Cardiac muscle cell (in vitro differentiated cells and primary cell): Measurements from ENCODE around the gene RHEBL1. TPM values are rescaled to one million over a fixed set of nuclear protein-coding genes. Genes with fewer than 3 reads are reported as not detected.

Source experiments
- DNase-seq, 2 donors: peaks; one replicate each; pipeline versions ENCODE4 v3.0.0 to v3.0.0-alpha.2; 2010 to 2017; ENCODE audit warnings: low read depth in 1 of 2, low spot score in 1 of 2
- H3K27ac ChIP-seq: fragments of 200-600 bp; sonication (generic); 2 replicates; pipeline ENCODE4 v1.5.1; 2016
- H3K27me3 ChIP-seq: fragments of 200-600 bp; sonication (generic); 2 replicates; pipeline ENCODE4 v1.6.0; 2016; ENCODE audit warnings: control low read depth
- H3K36me3 ChIP-seq: fragments of 200-600 bp; sonication (generic); 2 replicates; pipeline ENCODE4 v1.5.1; 2016; ENCODE audit warnings: control low read depth
- H3K4me1 ChIP-seq: fragments of 200-600 bp; sonication (generic); 2 replicates; pipeline ENCODE4 v1.8.1; 2017; ENCODE audit warnings: low read depth, mild to moderate bottlenecking, mixed run types
- H3K4me3 ChIP-seq: fragments of 200-600 bp; sonication (generic); 2 replicates; pipeline ENCODE4 v1.5.1; 2016; ENCODE audit warnings: mild to moderate bottlenecking
- H3K9me3 ChIP-seq: fragments of 200-600 bp; sonication (generic); 2 replicates; pipeline ENCODE4 v1.5.1; 2017; ENCODE audit warnings: low read depth, mild to moderate bottlenecking, control low read depth
- polyA plus RNA-seq: library from polyadenylated mRNA; unstranded; fragments of >200 nt; fragmentation: Nextera tagmentation; extraction: Ambion mirVana; gene quantifications from 2 replicates; pipeline ENCODE4 v1.2.1, GENCODE V29; 2016
- total RNA-seq: library from RNA; depleted of rRNA; stranded (reverse); fragments of >200 nt; gene quantifications from 2 replicates; pipeline ENCODE4 v1.2.3, GENCODE V29; 2016
- TF ChIP-seq, protein P1 (sequence below): IDR thresholded peaks from 2 replicates; pipeline ENCODE4 v1.5.1; 2012; ENCODE audit warnings: low read depth, mild to moderate bottlenecking, low read length

Gene RHEBL1
- total and polyA plus RNA-seq, 2 experiments from 2014 or later: 0.42 to 1.0 TPM

DNA sequence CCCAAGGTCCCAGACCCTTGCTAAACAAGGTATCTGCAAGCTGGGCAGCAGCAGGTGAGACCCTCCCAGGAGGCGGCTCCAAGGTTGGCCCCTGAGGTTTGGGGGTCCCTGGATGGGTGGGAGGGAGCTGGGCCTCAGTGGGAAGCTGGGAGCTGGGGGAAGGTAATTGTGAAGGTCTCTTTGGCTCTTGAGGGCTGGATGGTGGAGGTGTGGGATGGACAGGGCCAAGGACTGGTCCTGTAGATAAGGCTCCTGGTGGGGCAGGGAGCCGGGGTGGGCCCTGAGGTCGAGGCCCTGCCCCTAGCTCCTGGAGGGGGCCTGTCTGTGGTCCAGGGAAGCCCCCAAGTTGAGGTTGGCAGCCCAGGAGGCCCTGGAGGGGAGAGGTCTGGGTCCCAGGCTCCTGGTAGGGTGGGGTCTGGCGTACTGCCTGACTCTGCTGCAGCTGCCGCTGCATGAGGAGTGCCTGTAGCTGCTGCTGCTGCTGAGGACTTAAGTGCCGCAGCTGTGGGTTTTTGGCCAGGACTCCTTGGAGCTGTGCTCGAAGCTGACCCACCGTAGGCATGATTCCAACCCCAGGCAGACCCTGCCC is 38.1 kb downstream of the RHEBL1 start:
- TF ChIP-seq, protein P1, sequence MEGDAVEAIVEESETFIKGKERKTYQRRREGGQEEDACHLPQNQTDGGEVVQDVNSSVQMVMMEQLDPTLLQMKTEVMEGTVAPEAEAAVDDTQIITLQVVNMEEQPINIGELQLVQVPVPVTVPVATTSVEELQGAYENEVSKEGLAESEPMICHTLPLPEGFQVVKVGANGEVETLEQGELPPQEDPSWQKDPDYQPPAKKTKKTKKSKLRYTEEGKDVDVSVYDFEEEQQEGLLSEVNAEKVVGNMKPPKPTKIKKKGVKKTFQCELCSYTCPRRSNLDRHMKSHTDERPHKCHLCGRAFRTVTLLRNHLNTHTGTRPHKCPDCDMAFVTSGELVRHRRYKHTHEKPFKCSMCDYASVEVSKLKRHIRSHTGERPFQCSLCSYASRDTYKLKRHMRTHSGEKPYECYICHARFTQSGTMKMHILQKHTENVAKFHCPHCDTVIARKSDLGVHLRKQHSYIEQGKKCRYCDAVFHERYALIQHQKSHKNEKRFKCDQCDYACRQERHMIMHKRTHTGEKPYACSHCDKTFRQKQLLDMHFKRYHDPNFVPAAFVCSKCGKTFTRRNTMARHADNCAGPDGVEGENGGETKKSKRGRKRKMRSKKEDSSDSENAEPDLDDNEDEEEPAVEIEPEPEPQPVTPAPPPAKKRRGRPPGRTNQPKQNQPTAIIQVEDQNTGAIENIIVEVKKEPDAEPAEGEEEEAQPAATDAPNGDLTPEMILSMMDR: no peak
- H3K27me3 ChIP-seq: no peaks in the 10 kb centered on the region
- DNase-seq: no peak
- no peaks in the 10 kb centered on the region for H3K4me1 ChIP-seq
- H3K9me3 ChIP-seq: no peaks in the 10 kb centered on the region
- peaks cover 65% of the 10 kb centered on the region for H3K36me3 ChIP-seq
- no peak overlapping the region for H3K27ac ChIP-seq
- H3K4me3 ChIP-seq: no peak overlapping the region

DNA sequence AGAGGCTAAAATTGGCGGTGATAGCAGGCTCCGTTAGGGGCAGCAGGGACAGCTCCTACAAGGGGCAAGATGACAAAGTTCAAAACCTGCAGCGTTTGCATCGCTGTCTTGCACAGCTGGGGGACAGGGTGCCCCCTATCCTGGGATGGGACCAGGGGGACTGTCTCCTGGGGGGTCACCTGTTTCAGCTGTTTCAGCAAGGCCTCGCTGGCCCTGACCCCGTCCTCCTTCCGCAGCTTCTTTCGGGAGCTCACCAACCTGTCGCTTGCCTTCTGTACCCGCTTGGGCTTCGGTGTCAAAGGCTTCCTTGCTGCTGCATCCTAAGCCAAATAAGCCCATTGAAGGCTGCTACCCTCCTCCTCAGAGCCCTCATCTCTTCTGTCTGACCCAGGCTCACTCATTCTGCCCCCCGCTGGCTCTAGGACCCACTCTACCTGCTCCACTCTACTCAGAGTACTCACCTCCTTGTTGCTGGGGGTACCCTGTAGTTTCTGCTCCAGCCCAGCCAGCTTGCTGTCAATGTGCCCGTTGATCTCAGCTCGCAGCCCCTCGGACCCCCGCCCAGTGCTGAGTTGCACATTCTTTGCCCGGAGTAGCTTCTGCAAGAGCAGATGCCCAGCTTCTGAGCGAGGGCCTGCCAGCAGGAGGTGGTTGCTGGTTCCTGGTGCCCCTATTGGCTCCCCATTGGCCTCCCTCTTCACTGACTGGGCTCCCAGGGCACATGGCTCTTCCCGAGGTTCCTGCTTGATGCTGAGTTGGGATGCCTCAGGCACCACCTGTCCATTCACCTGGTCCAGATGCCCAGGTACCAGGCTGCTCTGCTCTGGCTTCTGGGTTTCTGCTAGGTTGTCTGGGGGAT is 38.8 kb downstream of the RHEBL1 start:
- TF ChIP-seq, protein P1: no peak
- no peak for DNase-seq
- H3K27ac ChIP-seq: no peak overlapping the region
- peaks cover 69% of the 10 kb centered on the region for H3K36me3 ChIP-seq
- no peak overlapping the region for H3K4me3 ChIP-seq
- no peaks in the 10 kb centered on the region for H3K9me3 ChIP-seq
- H3K27me3 ChIP-seq: no peaks in the 10 kb centered on the region
- no peaks in the 10 kb centered on the region for H3K4me1 ChIP-seq

DNA sequence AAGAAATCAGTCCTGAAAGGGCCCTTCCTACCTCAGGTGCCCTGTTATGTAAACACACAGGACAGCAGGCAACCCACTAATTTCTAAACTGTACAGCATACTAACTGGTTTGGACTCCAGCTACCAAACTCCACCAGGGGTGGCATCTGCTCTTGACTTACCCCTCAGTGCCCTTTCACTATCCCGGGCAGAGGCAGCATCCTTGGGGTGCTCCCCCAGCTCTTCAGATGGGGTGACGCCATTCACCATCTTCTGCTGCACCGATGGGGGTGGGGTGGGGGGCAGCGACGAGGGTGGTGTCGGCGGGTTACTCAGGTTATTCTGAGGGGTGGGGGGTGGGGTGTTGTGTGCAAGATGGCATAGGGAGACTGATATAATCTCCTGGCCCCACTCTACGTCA is 39.7 kb downstream of the RHEBL1 start:
- Histone ChIP-seq H3K27me3 (no peaks in the 10 kb centered on the region), H3K4me1 (no peaks in the 10 kb centered on the region), H3K36me3 (peaks cover 69% of the 10 kb centered on the region), H3K27ac (no peak overlapping the region), H3K4me3 (no peak overlapping the region), H3K9me3 (no peaks in the 10 kb centered on the region)
- no peak for DNase-seq
- TF ChIP-seq, protein P1: no peak

DNA sequence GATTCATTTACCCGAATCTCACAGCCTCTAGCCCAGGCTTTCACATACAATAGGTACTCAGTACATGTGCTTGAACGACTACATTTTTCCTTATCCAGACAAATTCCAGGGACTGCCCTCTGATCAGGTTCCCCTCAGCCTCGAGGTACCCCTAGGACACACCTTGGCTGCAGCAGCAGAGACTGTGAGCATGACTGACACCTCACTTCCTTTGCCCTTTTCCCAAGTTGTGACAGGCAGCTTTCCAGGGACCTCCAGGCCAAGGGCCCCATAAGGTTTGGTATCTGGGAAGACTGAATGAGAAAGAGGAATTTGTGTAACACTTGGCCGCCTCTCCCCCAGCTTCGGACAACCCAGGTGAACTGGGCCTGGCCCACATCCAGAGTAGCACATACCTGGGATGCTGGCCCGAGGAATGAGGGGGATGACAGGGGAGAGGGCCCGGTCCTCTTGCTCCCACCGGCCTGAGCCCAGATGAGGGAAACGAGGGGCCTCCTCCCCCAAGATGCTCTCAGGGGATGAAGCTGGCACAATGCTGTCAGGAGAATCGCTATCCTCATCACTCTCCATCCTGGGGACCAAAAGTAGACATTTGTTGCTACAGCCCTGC is 41.0 kb downstream of the RHEBL1 start:
- Histone ChIP-seq H3K36me3 (peaks cover 66% of the 10 kb centered on the region), H3K9me3 (no peaks in the 10 kb centered on the region), H3K27me3 (no peaks in the 10 kb centered on the region), H3K4me1 (no peaks in the 10 kb centered on the region), H3K27ac (no peak overlapping the region), H3K4me3 (no peak overlapping the region)
- DNase-seq: no peak
- TF ChIP-seq, protein P1: no peak

DNA sequence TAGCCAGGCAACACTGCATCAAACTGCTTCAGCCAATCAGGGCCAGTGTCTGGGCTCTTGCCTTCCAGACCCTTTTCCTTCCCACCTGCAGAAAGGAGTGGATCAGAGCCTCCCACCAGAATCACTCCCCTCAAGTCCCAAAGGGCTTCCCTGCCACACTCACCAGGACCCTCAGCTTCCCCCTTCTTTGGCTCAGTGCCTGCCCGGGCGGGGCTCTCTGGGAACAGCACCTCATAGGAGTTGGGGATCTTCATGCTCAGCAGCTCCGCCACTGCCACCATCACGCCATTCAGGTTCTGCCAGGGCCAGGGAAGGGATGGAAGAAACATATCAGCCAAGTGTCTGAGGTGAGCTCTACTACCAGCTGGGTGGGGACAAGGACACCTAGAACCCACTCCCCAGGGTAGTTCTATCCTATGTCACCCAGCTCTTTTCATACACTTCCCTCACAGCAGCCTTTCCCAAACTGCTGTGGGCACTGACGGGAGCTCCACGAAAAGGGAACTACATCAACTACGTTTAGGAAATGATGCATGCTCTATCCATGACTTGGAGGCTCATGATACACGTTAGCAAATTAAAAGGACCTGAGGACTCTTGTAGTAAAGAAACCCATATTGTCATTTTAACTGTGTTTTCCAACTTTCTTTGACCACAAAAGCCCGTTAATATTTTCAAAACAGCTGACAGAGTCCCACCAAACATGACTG is 41.8 kb downstream of the RHEBL1 start:
- Histone ChIP-seq H3K4me3 (no peak overlapping the region), H3K4me1 (no peaks in the 10 kb centered on the region), H3K27me3 (no peaks in the 10 kb centered on the region), H3K9me3 (no peaks in the 10 kb centered on the region), H3K36me3 (peaks cover 65% of the 10 kb centered on the region), H3K27ac (no peak overlapping the region)
- TF ChIP-seq, protein P1: no peak
- no peak for DNase-seq
